BE2C (cell line): ENCODE results near the gene PTPRQ.

Source experiments
- DNase-seq: peaks from one replicate; pipeline ENCODE4 v3.0.0-alpha.2; 2020
- H3K27me3 ChIP-seq: fragments of 250-450 bp; sonication (Bioruptor Pico); 2 replicates; pipeline ENCODE4 v1.5.1; 2020; ENCODE audit warnings: mild to moderate bottlenecking
- H3K36me3 ChIP-seq: fragments of 250-450 bp; sonication (Bioruptor Pico); 2 replicates; pipeline ENCODE4 v1.5.1; 2020; ENCODE audit warnings: mild to moderate bottlenecking
- H3K4me1 ChIP-seq: fragments of 250-450 bp; sonication (Bioruptor Pico); 2 replicates; pipeline ENCODE4 v1.5.1; 2020
- H3K4me3 ChIP-seq: 2 replicates; pipeline ENCODE4 v1.5.1; 2011; ENCODE audit warnings: low read depth, low read length
- H3K9me3 ChIP-seq: fragments of 250-450 bp; sonication (Bioruptor Pico); 2 replicates; pipeline ENCODE4 v1.5.1; 2020
- CTCF ChIP-seq: IDR thresholded peaks from 2 replicates; pipeline ENCODE4 v1.5.1; 2012; ENCODE audit warnings: mild to moderate bottlenecking, low read depth, low read length

The PTPRQ gene

GRCh38 chr12:80716696-80717469 lies 272.8 kb downstream of the PTPRQ start, which contains the start of gene MYF5:
TSS of gene MYF5 (plus strand) at chr12:80716912. CDS start at chr12:80717064, 152 bp downstream.
- no peaks in the 10 kb centered on the region for H3K4me1 ChIP-seq
- DNase-seq, result no peak
- H3K36me3 ChIP-seq, result no peaks in the 10 kb centered on the region
- peaks cover 50% of the 10 kb centered on the region for H3K27me3 ChIP-seq
- no peak within 1 kb of the TSS for H3K4me3 ChIP-seq
- TF ChIP-seq CTCF, result no peak
- no peaks in the 10 kb centered on the region for H3K9me3 ChIP-seq

GRCh38 chr12:80717856-80718255 lies 273.8 kb downstream of the PTPRQ start:
- Histone ChIP-seq H3K4me3 (no peak overlapping the region), H3K27me3 (peaks cover 54% of the 10 kb centered on the region), H3K4me1 (no peaks in the 10 kb centered on the region), H3K36me3 (no peaks in the 10 kb centered on the region), H3K9me3 (no peaks in the 10 kb centered on the region)
- no peak for TF ChIP-seq CTCF
- no peak for DNase-seq

GRCh38 chr12:80720516-80720915 lies 276.5 kb downstream of the PTPRQ start:
- no peaks in the 10 kb centered on the region for H3K9me3 ChIP-seq
- no peaks in the 10 kb centered on the region for H3K36me3 ChIP-seq
- H3K4me3 ChIP-seq, result no peak overlapping the region
- no peak for TF ChIP-seq CTCF
- DNase-seq, result no peak
- no peaks in the 10 kb centered on the region for H3K4me1 ChIP-seq
- peaks cover 39% of the 10 kb centered on the region for H3K27me3 ChIP-seq

GRCh38 chr12:80721326-80721725 lies 277.3 kb downstream of the PTPRQ start:
- H3K36me3 ChIP-seq, result no peaks in the 10 kb centered on the region
- DNase-seq, result no peak
- TF ChIP-seq CTCF, result no peak
- H3K4me1 ChIP-seq, result no peaks in the 10 kb centered on the region
- H3K27me3 ChIP-seq, result peaks cover 35% of the 10 kb centered on the region
- no peaks in the 10 kb centered on the region for H3K9me3 ChIP-seq
- no peak overlapping the region for H3K4me3 ChIP-seq
